BJ (cell line): Measurements from ENCODE around the gene CAMKMT. TPM values are rescaled to one million over a fixed set of nuclear protein-coding genes. Genes with fewer than 3 reads are reported as not detected.

ENCODE experiments used
- CTCF ChIA-PET: fragments of 350-600 bp; formaldehyde crosslinking; extraction: SDS; loops from one replicate; lab custom pipeline; 2021; ENCODE audit warnings: antibody characterized with exemption, inconsistent platforms; lab: Yijun Ruan, JAX
- POLR2A ChIA-PET: fragments of 300-600 bp; sonication (Branson Sonifier 250); formaldehyde crosslinking; extraction: SDS; loops from one replicate; lab custom pipeline; 2021; ENCODE audit warnings: antibody characterized with exemption; lab: Charles Lee
- DNase-seq: peaks from one replicate; pipeline ENCODE4 v3.0.0-alpha.2; 2011; ENCODE audit warnings: low read depth
- H3K27me3 ChIP-seq: 2 replicates; pipeline ENCODE4 v1.6.0; 2011; ENCODE audit warnings: low read length; ENCODE audit not compliant: control insufficient read depth, insufficient read depth
- H3K36me3 ChIP-seq: 2 replicates; pipeline ENCODE4 v1.5.1; 2011; ENCODE audit warnings: low read length; ENCODE audit not compliant: control insufficient read depth, insufficient read depth
- H3K4me3 ChIP-seq: 2 replicates; pipeline ENCODE4 v1.5.1; 2011; ENCODE audit warnings: low read depth, mild to moderate bottlenecking, control low read depth, low read length
- polyA plus RNA-seq: library from polyadenylated mRNA; depleted of rRNA; stranded (reverse); fragments of >200 nt; gene quantifications from 2 replicates; pipeline ENCODE4 v1.2.3, GENCODE V29; 2011
- TF ChIP-seq, protein P1 (sequence below): IDR thresholded peaks from 2 replicates; pipeline ENCODE4 v1.5.1; 2011; ENCODE audit warnings: low read depth, mild to moderate bottlenecking, control low read depth, inconsistent platforms, low read length, moderate library complexity; ENCODE audit not compliant: insufficient read depth

The CAMKMT gene
- polyA plus RNA-seq, 1 experiment: 2.0 TPM

DNA sequence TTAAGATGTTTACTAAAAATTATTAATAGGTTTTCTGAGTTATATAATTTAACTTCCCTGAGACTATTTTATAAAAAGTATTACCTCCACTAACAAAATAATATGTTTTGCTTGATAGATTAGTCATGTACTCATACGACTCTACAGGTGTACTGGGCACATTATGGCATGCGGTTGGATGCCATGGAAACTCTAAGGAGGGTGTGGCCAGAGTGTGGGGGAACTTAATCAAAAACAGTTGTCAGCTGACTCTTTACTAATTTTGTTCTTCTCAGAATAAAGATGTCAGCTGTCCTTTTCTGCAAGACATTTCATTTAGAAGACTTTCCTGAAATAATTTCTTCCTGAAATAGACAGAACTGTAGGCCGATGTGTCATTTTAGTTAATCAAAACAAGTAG is 351.4 kb downstream of the CAMKMT start:
- ChIA-PET CTCF (interaction anchor here (1.3 kb wide), 1 partner anchor 233 kb away, joined by 4 read pairs; no protein-coding TSS in a partner anchor), POLR2A (no interaction called here)
- DNase-seq: no peak
- Histone ChIP-seq H3K4me3 (no peak overlapping the region), H3K36me3 (no peaks in the 10 kb centered on the region), H3K27me3 (no peaks in the 10 kb centered on the region; the same call in 1 of the 2 replicates)
- TF ChIP-seq, protein P1, sequence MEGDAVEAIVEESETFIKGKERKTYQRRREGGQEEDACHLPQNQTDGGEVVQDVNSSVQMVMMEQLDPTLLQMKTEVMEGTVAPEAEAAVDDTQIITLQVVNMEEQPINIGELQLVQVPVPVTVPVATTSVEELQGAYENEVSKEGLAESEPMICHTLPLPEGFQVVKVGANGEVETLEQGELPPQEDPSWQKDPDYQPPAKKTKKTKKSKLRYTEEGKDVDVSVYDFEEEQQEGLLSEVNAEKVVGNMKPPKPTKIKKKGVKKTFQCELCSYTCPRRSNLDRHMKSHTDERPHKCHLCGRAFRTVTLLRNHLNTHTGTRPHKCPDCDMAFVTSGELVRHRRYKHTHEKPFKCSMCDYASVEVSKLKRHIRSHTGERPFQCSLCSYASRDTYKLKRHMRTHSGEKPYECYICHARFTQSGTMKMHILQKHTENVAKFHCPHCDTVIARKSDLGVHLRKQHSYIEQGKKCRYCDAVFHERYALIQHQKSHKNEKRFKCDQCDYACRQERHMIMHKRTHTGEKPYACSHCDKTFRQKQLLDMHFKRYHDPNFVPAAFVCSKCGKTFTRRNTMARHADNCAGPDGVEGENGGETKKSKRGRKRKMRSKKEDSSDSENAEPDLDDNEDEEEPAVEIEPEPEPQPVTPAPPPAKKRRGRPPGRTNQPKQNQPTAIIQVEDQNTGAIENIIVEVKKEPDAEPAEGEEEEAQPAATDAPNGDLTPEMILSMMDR: no peak

DNA sequence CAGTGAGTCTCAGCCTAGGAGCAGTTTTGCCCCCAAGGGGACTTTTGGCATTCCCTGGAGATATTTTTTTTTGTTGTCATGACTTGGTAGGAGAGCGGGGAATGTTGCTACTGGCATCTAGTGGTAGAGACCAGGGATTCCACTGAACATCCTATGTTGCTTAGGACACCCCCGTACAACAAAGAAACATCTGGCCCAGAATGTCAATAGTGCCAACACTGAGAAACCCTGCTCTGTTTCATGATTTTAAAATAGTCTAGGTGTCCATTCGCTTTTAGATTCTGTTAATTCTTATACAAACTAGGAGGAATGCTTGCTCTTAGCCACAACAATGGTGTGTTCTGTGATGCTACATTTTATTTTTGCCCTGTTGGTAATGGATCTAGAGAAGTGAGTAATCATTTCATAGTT is 353.9 kb downstream of the CAMKMT start:
- TF ChIP-seq, protein P1: peak; percentile 68
- Histone ChIP-seq H3K4me3 (no peak overlapping the region), H3K36me3 (no peaks in the 10 kb centered on the region), H3K27me3 (no peaks in the 10 kb centered on the region; the same call in 1 of the 2 replicates)
- CTCF ChIA-PET: interaction anchor here (0.6 to 4.7 kb wide), 7 partner anchors 10 to 322 kb away, joined by 3 to 41 read pairs (median 4); no protein-coding TSS in a partner anchor
- DNase-seq: peak; percentile 17
- POLR2A ChIA-PET: no interaction called here

DNA sequence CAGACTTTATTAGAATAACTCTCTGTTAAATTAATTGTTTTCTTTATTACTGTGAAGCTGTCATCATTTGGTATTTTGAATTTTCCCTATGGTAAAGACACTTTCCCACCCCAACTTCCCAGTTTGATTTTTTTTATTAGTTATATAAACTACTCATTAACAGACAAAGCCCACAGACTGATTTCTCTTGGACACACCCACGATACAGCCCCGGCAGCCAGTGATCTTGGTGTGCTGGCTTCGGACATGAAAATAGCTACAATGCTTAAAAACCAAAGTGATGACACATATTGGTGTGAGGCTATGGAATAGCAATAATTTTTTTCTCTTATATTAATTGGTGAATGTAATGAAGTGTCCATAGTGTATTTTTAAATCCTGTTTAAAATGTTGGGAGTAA is 354.4 kb downstream of the CAMKMT start:
- Histone ChIP-seq H3K27me3 (no peaks in the 10 kb centered on the region; the same call in 1 of the 2 replicates), H3K36me3 (no peaks in the 10 kb centered on the region), H3K4me3 (no peak overlapping the region)
- CTCF ChIA-PET: interaction anchor here (0.6 to 4.7 kb wide), 5 partner anchors 38 to 257 kb away, joined by 3 to 41 read pairs (median 4); no protein-coding TSS in a partner anchor
- POLR2A ChIA-PET: no interaction called here
- DNase-seq: no peak
- TF ChIP-seq, protein P1: no peak

DNA sequence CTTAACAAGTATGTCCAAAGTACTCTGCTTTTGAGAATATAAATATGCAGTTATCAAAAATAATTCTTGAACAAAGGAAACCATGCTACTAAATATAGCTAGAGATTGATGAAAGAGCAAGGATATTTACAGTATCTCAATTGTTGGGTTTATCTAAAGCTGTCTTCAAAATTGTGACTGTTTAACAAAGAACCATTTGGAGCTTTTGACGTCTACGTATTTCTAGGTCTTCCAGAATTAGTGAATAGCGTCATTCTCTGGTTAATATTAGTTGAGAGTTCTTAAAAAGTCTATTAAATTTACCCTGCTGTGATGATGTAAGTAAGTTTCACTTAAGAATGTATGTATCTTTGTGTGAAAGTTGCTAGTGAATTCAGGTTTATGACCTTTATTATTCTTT is 356.7 kb downstream of the CAMKMT start:
- Histone ChIP-seq H3K4me3 (no peak overlapping the region), H3K27me3 (no peaks in the 10 kb centered on the region; the same call in 1 of the 2 replicates), H3K36me3 (no peaks in the 10 kb centered on the region)
- ChIA-PET CTCF (interaction anchor here (1.1 to 4.7 kb wide), 2 partner anchors 9 to 238 kb away, joined by 3 to 41 read pairs; no protein-coding TSS in a partner anchor), POLR2A (no interaction called here)
- TF ChIP-seq, protein P1: no peak
- no peak for DNase-seq

DNA sequence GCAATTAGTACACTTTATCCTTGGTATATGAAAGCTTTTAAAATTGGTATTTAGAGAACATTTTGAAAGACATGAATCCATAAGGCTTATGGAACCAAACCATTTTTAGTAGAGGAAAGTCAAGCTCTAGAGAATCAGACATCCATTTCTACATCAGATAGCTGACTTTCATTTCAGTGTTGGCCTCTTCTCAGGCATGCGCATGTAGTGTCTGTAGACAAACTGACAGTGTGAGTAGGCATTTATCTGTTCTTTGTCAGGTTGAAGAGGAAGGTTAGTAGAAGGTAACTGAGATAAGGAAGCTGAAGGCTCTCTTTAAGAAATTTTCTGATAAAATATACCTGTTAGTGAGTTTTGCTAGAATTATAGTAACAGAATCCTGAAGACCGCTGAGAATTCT is 357.8 kb downstream of the CAMKMT start:
- no peak overlapping the region for H3K4me3 ChIP-seq
- DNase-seq: no peak
- ChIA-PET POLR2A (no interaction called here), CTCF (no interaction called here)
- TF ChIP-seq, protein P1: no peak
- no peaks in the 10 kb centered on the region; the same call in 1 of the 2 replicates for H3K27me3 ChIP-seq
- no peaks in the 10 kb centered on the region for H3K36me3 ChIP-seq
